CD4-positive, alpha-beta memory T cell (primary cell): ENCODE data around the gene EGLN2. TPM values are rescaled to one million over a fixed set of nuclear protein-coding genes. Genes with fewer than 3 reads are reported as not detected.
"Not testable (repeated sequence)": the region's sequence is repeated elsewhere in the genome, so short reads cannot be mapped to it uniquely, and the experiment has no call there.

ENCODE experiments used
- CTCF ChIA-PET: fragments of 350-600 bp; sonication (Branson Sonifier 250); formaldehyde crosslinking; loops from one replicate; lab custom pipeline; 2021; ENCODE audit warnings: inconsistent platforms; ENCODE audit not compliant: partially characterized antibody; lab: Charles Lee
- POLR2A ChIA-PET: fragments of 350-600 bp; sonication (Branson Sonifier 250); formaldehyde crosslinking; loops from one replicate; lab custom pipeline; 2021; ENCODE audit not compliant: partially characterized antibody; lab: Charles Lee
- DNase-seq, 5 donors: peaks; one replicate each; pipeline versions ENCODE4 v3.0.0 to v3.0.0-alpha.2; 2020 to 2022; ENCODE audit warnings: mixed read lengths in 1 of 5
- H3K27ac ChIP-seq: one replicate; pipeline ENCODE4 v1.7.0; 2013; ENCODE audit warnings: low read depth, low read length
- H3K27me3 ChIP-seq: 2 replicates; pipeline ENCODE4 v1.7.0; 2013; ENCODE audit warnings: mild to moderate bottlenecking, low read length, moderate library complexity; ENCODE audit not compliant: insufficient read depth
- H3K36me3 ChIP-seq: 2 replicates; pipeline ENCODE4 v1.7.0; 2013; ENCODE audit warnings: mild to moderate bottlenecking, low read length, moderate library complexity; ENCODE audit not compliant: insufficient read depth
- H3K4me1 ChIP-seq: 2 replicates; pipeline ENCODE4 v1.7.0; 2013; ENCODE audit warnings: mild to moderate bottlenecking, low read length, moderate library complexity; ENCODE audit not compliant: insufficient read depth
- H3K4me3 ChIP-seq, 2 donors: one replicate each; pipeline ENCODE4 v1.7.0; 2013; ENCODE audit warnings: low read length in 2 of 2, mild to moderate bottlenecking in 1 of 2
- H3K9me3 ChIP-seq, 2 donors: one replicate each; pipeline ENCODE4 v1.7.0; 2013; ENCODE audit warnings: low read length in 2 of 2, control low read depth in 1 of 2; ENCODE audit not compliant: control insufficient read depth in 1 of 2
- H3K27ac Mint-ChIP-seq, 7 donors: one replicate each; pipeline ENCODE4 v1.8.0; 2020 to 2021; ENCODE audit warnings: mixed read lengths in 7 of 7, mild to moderate bottlenecking in 6 of 7, inconsistent platforms in 3 of 7, moderate library complexity in 3 of 7
- H3K27me3 Mint-ChIP-seq, 2 donors: one replicate each; pipeline ENCODE4 v1.8.0; 2020 to 2021; ENCODE audit warnings: mixed read lengths in 2 of 2
- H3K36me3 Mint-ChIP-seq, 2 donors: one replicate each; pipeline ENCODE4 v1.8.0; 2020 to 2021; ENCODE audit warnings: mixed read lengths in 2 of 2, inconsistent platforms in 1 of 2, mild to moderate bottlenecking in 1 of 2
- H3K4me1 Mint-ChIP-seq, 4 donors: one replicate each; pipeline ENCODE4 v1.8.0; 2020 to 2021; ENCODE audit warnings: mixed read lengths in 4 of 4, mild to moderate bottlenecking in 1 of 4
- H3K4me3 Mint-ChIP-seq, 8 donors: one replicate each; pipeline ENCODE4 v1.8.0; 2020 to 2021; ENCODE audit warnings: mixed read lengths in 8 of 8, mild to moderate bottlenecking in 7 of 8, moderate library complexity in 6 of 8, inconsistent platforms in 3 of 8
- H3K9me3 Mint-ChIP-seq, 8 donors: one replicate each; pipeline ENCODE4 v1.8.0; 2020 to 2021; ENCODE audit warnings: mixed read lengths in 8 of 8, mild to moderate bottlenecking in 5 of 8, inconsistent platforms in 3 of 8, moderate library complexity in 1 of 8
- intact Hi-C: fragments of 100-400 bp; cut with micrococcal nuclease; formaldehyde crosslinking; loops from one replicate; pipeline ENCODE4 v1.15.1; 2023
- polyA plus RNA-seq, 2 donors: library from polyadenylated mRNA; unstranded; fragments of 300-500 nt; fragmentation: Illumina TruSeq; gene quantifications; one replicate each; pipeline ENCODE4 v1.2.3, GENCODE V29; 2021
- total RNA-seq, 2 experiments: library from RNA; stranded (reverse); gene quantifications; one replicate each; pipeline ENCODE4 v1.2.3, GENCODE V29; 2021

EGLN2 gene
- total and polyA plus RNA-seq, 4 experiments from 2014 or later = 141 to 219 (median 205) TPM

DNA sequence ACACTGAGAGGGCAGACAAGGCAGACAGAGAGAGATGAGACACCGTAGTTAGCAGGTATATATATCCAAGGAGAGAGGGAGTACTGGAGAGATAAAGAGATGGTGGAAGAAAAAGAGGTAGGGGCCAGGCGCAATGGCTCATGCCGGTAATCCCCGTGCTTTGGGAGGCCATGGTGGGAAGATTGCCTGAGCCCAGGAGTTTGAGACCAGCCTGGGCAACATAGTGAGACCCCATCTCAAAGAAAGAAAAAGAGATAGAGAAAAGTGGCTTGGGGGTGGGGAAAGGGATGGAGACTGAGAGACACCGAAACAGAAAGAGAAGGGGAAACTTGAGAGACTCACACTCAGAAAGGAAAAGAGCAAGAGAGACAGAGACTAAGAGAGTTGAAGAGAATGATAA is 18.4 kb upstream of the EGLN2 start:
- Histone ChIP-seq H3K27ac (no peak overlapping the region), H3K36me3 (peaks cover 5% of the 10 kb centered on the region), H3K9me3 (no peaks in the 10 kb centered on the region), H3K27me3 (no peaks in the 10 kb centered on the region), H3K4me3 (no peak overlapping the region), H3K4me1 (peaks cover 29% of the 10 kb centered on the region)
- Mint-ChIP-seq H3K27ac (peak overlapping the region; percentile 42 to 91 (median 67)), H3K27me3 (no peaks in the 10 kb centered on the region), H3K4me3 (peak overlapping the region in 1 of 8 donors; percentile 2), H3K9me3 (no peaks in the 10 kb centered on the region), H3K4me1 (peaks cover 25 to 45% (median 32%) of the 10 kb centered on the region in 4 donors), H3K36me3 (peaks cover 15 to 36% of the 10 kb centered on the region in 2 donors)
- DNase-seq = no peak
- POLR2A ChIA-PET = interaction anchor here (1.0 to 14.6 kb wide), 2 partner anchors 22 to 32 kb away, joined by 3 to 369 read pairs; partner anchors contain the start of gene EGLN2
- CTCF ChIA-PET = interaction anchor here (0.9 to 4.1 kb wide), 2 partner anchors 17 to 26 kb away, joined by 3 to 40 read pairs; partner anchors contain the start of gene EGLN2
- intact Hi-C loops = no loop called here

DNA sequence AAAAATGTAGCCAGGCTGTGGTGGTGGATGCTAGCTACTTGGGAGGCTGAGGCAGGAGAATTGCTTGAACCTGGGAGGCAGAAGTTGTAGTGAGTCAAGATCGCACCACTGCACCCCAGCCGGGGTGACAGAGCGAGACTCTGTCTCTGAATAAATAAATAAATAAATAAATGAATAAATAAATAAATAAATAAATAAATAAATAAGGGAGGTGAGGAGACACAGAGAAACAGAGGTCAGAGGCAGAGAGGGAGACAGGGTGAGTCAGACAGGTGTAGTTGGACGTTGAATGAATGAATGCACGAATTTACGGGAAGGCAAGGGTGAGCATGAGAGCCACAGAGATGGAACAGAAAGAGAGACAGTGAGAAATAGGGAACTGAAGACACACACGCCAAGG is 17.9 kb upstream of the EGLN2 start:
- H3K4me1 Mint-ChIP-seq = peaks cover 25 to 45% (median 32%) of the 10 kb centered on the region in 4 donors
- DNase-seq = no peak
- H3K9me3 ChIP-seq = no peaks in the 10 kb centered on the region
- H3K27me3 ChIP-seq = no peaks in the 10 kb centered on the region
- no peaks in the 10 kb centered on the region for H3K27me3 Mint-ChIP-seq
- H3K4me1 ChIP-seq = peaks cover 29% of the 10 kb centered on the region
- ChIA-PET CTCF (interaction anchor here (0.8 to 4.1 kb wide), 2 partner anchors 16 to 120 kb away, joined by 3 to 40 read pairs; partner anchors contain the start of gene EGLN2), POLR2A (interaction anchor here (1.0 to 14.6 kb wide), 2 partner anchors 21 to 33 kb away, joined by 3 to 369 read pairs; partner anchors contain the start of gene EGLN2)
- H3K27ac ChIP-seq = no peak overlapping the region
- H3K27ac Mint-ChIP-seq = peak overlapping the region in 3 of 7 donors; percentile 52 to 79 (median 61)
- intact Hi-C loops = no loop called here
- H3K4me3 ChIP-seq = no peak overlapping the region
- H3K36me3 ChIP-seq = peaks cover 5% of the 10 kb centered on the region
- no peaks in the 10 kb centered on the region for H3K9me3 Mint-ChIP-seq
- H3K4me3 Mint-ChIP-seq = peak overlapping the region in 1 of 8 donors; percentile 8
- H3K36me3 Mint-ChIP-seq = peaks cover 17 to 38% of the 10 kb centered on the region in 2 donors

DNA sequence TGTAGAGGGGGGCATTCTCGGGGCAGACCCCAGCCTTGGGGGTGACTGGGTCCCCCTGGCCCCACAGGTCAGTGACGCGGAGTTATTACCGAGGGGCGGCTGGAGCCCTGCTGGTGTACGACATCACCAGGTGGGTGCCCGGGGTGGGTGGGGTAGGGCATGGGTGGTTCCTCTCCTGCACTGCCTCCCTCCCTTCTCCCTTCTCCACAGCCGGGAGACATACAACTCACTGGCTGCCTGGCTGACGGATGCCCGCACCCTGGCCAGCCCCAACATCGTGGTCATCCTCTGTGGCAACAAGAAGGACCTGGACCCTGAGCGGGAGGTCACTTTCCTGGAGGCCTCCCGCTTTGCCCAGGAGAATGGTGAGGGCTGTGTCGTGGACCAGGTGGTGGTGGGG is 15.3 kb upstream of the EGLN2 start:
- ChIA-PET CTCF (no interaction called here), POLR2A (interaction anchor here (14.6 kb wide), 1 partner anchor 19 kb away, joined by 369 read pairs; the partner anchor contains the start of gene EGLN2)
- Histone ChIP-seq H3K27ac (no peak overlapping the region), H3K9me3 (no peaks in the 10 kb centered on the region), H3K4me1 (peaks cover 14% of the 10 kb centered on the region), H3K4me3 (no peak overlapping the region), H3K27me3 (no peaks in the 10 kb centered on the region), H3K36me3 (peaks cover 5% of the 10 kb centered on the region)
- intact Hi-C loops = no loop called here
- H3K27me3 Mint-ChIP-seq = no peaks in the 10 kb centered on the region
- peaks cover 20 to 39% of the 10 kb centered on the region in 2 donors for H3K36me3 Mint-ChIP-seq
- DNase-seq = no peak
- peaks cover 13 to 22% (median 18%) of the 10 kb centered on the region in 4 donors for H3K4me1 Mint-ChIP-seq
- no peaks in the 10 kb centered on the region for H3K9me3 Mint-ChIP-seq
- no peak overlapping the region for H3K4me3 Mint-ChIP-seq
- peak overlapping the region in 1 of 7 donors; percentile 12 for H3K27ac Mint-ChIP-seq

DNA sequence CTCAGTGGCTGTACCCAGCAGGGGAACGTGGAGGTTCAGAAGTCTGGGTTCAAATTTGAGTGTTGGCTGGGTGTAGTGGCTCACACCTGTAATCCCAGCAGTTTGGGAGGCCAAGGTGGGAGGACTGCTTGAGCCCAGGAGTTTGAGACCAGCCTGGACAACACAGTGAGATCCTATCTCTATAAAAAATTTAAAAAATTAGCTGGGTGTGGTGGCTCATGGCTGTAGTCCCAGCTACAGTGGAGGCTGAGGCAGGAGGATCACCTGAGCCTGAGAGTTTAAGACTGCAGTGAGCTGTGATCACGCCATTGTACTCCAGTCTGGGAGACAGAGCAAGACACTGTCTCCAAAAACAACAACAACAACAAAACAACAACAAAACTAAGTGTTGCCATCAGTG is 14.8 kb upstream of the EGLN2 start:
- H3K4me3 Mint-ChIP-seq, H3K27me3 Mint-ChIP-seq, H3K36me3 ChIP-seq, H3K27me3 ChIP-seq, H3K9me3 ChIP-seq, H3K27ac ChIP-seq, DNase-seq, H3K4me3 ChIP-seq, H3K27ac Mint-ChIP-seq, CTCF ChIA-PET, intact Hi-C loops, H3K9me3 Mint-ChIP-seq: not testable (repeated sequence)
- peaks cover 20 to 38% of the 10 kb centered on the region in 2 donors for H3K36me3 Mint-ChIP-seq
- POLR2A ChIA-PET = interaction anchor here (14.6 kb wide), 1 partner anchor 18 kb away, joined by 369 read pairs; the partner anchor contains the start of gene EGLN2
- H3K4me1 ChIP-seq = peaks cover 10% of the 10 kb centered on the region
- H3K4me1 Mint-ChIP-seq = peaks cover 11 to 18% (median 15%) of the 10 kb centered on the region in 4 donors

DNA sequence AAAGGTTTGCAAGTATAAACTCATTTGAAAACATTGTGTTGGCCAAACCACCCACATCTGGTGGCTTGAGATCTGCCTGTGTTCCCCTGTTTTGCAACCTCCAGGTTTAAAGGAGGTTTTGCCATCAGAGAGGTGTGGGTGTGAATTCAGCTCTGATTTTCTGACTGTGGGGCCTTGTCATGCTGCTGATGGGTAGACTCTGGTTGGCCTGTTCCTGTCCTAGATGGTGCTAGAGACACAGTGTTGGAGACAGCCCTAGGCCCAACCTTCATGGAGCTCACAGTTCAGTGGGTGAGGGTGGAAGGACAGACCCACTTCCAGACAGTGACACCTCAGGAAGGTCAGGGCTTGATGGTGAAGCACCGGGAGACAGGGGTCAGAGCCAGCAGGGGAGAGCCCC is 13.5 kb upstream of the EGLN2 start:
- intact Hi-C loops = no loop called here
- ChIA-PET POLR2A (interaction anchor here (0.6 to 1.7 kb wide), 2 partner anchors 12 to 33 kb away, joined by 3 to 11 read pairs; no protein-coding TSS in a partner anchor), CTCF (no interaction called here)
- Histone ChIP-seq H3K36me3 (peaks cover 5% of the 10 kb centered on the region), H3K4me3 (no peak overlapping the region), H3K27ac (no peak overlapping the region), H3K27me3 (no peaks in the 10 kb centered on the region), H3K4me1 (no peaks in the 10 kb centered on the region), H3K9me3 (no peaks in the 10 kb centered on the region)
- Mint-ChIP-seq H3K4me1 (peaks cover 5 to 10% (median 8%) of the 10 kb centered on the region in 4 donors), H3K9me3 (no peaks in the 10 kb centered on the region), H3K27me3 (no peaks in the 10 kb centered on the region), H3K36me3 (peaks cover 22 to 43% of the 10 kb centered on the region in 2 donors), H3K27ac (peak overlapping the region in 3 of 7 donors; percentile 37 to 67 (median 64)), H3K4me3 (no peak overlapping the region)
- peak in 1 of 5 donors; percentile 16 for DNase-seq

DNA sequence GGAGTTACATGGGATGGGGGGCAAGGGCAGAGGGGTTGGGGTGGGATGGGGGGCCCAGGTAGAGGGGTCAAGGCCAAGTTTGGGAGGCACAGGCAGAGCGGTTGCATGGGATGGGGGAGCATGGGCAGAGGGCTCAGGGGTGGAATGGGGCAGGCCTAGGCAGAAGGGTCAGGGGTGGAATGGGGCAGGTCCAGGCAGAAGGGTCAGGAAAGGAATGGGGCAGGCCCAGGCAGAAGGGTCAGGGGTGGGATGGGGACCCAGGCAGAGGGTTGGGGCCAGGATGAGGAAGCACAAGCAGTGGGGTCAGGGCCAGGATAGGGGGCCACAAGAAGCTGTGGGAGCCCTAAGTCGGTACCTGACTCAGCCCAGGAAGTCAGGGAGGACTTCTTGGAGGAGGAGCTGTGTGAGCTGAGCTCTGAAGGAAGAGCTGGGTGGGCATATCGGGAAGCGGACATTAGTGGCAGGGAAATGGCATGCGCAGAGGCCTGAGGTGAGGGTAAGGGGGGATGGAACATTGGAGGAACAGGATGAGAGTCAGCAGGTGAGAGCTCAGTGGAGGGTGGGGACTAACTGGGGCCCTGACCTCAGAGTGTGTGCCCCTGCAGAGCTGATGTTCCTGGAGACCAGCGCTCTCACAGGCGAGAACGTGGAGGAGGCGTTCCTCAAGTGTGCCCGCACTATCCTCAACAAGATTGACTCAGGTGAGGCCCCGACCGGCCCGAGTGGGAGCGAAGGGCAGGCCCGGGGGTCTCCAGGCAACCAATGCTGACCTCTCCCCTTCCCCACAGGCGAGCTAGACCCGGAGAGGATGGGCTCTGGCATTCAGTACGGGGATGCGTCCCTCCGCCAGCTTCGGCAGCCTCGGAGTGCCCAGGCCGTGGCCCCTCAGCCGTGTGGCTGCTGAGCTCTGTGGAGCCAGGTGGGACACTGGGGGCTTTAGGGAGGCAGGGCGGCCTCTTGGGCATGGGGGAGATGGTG is 12.6 kb upstream of the EGLN2 start:
- H3K27ac Mint-ChIP-seq = peak overlapping the region in 5 of 7 donors; percentile 35 to 68 (median 57)
- CTCF ChIA-PET = interaction anchor here (1.2 to 1.7 kb wide), 3 partner anchors 12 to 151 kb away, joined by 3 to 8 read pairs (median 6); no protein-coding TSS in a partner anchor
- POLR2A ChIA-PET = interaction anchor here (1.1 to 1.7 kb wide), 3 partner anchors 8 to 49 kb away, joined by 3 to 11 read pairs (median 8); partner anchors contain the start of gene RAB4B

More for the DNA sequence above, 12.6 kb upstream of the EGLN2 start:
- Histone ChIP-seq H3K9me3 (no peaks in the 10 kb centered on the region), H3K4me1 (no peaks in the 10 kb centered on the region), H3K27me3 (no peaks in the 10 kb centered on the region), H3K27ac (no peak overlapping the region), H3K36me3 (peaks cover 5% of the 10 kb centered on the region), H3K4me3 (no peak overlapping the region)
- Mint-ChIP-seq H3K27me3 (no peaks in the 10 kb centered on the region), H3K9me3 (no peaks in the 10 kb centered on the region), H3K4me1 (peaks cover under 1 to 6% (median 5%) of the 10 kb centered on the region in 4 donors), H3K36me3 (peaks cover 22 to 42% of the 10 kb centered on the region in 2 donors), H3K4me3 (no peak overlapping the region)
- intact Hi-C loops = no loop called here
- DNase-seq = no peak
